Smooth muscle cell of the brain vasculature (primary cell): ENCODE results near the gene PTPRG.
A peak's percentile ranks its signal among the peaks of the same experiment; 100 is the strongest.

ENCODE experiments used
- DNase-seq: peaks from one replicate; pipeline ENCODE4 v3.0.0-alpha.2; 2012; ENCODE audit warnings: low read depth, low spot score

The PTPRG gene

GRCh38 chr3:61562721-61563312, 1.4 kb downstream of the PTPRG start:
- DNase-seq, result no peak

DNA sequence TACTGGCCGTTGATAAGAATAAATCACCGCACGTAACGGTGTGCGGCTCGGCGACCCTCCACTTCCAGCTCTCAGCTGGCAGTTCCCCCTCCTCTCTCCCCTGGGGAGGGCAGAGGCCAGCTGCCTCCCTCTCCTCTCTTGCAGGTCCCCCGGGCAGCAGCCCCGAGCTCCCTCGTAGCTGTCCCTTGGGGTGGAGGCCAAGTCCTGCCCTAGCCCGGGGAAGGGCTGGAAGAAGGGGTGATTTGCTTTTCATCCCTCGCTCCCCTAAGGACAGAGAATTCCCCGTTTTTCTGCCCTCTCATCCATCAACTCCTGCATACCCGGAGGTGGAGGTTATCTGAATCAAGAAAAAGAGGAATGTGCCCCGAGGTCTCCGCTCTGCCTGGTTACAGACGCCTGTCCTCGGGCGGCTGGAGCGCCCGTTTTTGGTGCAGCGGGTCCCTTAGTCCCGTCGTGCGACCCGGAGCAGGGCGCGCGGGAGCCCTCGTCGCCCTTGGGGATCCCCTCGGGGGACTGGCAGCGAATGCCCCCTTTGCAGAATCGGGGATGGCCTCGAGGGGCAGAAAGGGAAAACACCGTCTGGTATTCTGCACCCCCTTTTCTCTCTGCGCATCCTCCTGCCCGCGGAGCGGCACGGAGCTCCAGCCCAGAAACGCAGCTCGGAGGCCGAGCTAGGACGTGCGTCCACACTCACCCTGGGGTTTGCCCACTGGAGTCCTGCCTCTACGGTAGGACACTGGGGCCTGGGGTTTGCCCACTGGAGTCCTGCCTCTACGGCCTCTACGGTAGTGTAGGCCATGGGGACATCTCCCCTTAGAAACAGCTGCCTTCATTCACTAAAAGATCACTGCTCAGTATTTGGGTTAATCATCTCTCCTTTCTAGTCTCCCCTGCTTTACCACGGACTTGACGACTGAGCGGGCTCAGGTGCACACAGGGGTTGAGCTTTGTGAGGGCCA, 2.2 kb downstream of the PTPRG start:
- DNase-seq, result no peak

- DNase-seq, result no peak
Measured at GRCh38 chr3:61564395-61565059, 3.2 kb downstream of the PTPRG start.

DNA sequence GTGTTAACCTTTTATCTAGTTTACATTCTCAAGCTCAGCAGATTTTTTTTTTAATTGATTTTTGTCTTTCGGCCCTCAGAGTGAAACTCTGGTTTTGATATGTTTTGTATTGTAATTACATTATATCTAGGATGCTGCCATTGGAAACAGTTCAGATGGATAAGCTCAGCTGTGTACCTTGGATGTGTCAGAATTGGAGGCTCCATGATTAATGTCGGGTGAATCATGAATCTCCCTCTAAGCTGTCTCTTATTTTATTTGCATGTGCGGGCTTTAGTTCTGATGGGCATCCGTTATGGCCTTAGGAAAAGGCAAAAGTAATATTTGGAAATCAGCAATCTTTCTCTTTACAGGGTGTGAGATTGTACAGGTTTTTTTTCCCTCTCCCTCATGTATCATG, 4.2 kb downstream of the PTPRG start:
- DNase-seq, result no peak

DNA sequence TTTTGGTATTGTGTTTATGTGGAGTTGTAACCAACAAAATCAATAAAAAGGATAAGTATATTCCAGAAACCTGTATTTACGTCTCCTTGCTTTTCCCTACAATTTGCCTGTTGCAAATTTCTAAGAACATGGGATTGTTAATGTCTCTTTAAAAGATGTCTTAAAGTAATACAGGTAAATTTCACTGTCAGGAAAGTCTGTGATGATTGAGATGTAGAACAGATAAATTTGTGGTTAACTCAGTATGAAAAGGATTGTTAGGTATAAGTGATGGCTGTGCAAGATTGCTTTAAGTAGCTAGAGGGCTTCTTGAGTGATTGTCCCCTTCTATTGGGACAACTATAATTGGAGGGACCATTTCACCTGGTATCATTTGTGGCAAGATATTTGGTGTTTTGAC, 6.8 kb downstream of the PTPRG start:
- no peak for DNase-seq

DNA sequence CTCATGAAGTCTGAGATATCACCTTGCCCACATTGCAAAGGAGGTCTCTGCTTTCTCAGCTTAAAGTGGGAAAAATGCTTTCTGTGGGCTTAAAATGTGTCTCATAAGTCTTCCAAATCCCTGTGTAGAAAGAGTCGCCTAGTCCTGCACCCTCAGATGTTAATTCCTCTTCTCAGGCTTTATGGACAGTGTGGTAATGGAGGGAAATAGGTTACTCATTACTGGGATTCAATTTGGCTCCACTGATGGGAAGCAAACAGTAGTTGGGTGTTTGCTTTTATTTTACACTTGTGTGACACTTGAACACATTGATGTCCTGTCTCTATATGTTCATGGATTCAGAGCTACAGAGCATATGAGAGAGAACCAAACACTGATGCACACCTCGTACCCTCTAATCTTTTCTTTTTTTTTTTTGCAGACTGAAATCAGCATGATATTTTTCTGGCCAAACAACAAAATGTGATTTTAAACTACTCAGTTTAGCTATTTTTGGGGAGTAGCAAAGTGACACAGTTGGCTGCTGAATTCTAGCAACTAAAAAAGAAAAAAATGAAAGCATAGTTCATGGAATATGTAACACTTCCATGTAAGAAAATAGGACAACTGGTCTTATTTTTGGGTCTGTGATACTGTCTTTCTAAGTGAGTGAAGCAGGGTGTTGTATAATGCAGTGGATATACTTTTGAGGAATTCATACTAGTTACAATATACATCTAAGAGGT, 8.6 kb downstream of the PTPRG start:
- no peak for DNase-seq

DNA sequence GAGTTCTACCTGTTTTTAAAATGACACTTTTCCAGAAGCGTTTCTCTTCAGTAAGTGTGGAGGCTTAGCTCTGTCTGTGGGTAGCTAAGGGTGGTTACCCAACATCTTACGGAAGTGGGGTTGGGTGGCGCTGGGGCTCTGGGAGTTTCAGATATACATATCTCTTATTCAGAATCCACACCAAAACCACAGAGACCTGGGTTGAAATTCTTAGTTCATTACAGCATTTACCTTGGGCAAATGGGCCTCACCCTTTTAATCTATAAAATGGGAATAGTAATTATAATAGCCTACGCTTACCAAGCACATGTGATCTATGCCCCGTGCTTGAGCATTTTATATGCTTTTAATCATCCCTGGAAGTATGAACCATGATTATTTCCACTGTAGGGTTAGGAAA, 9.4 kb downstream of the PTPRG start:
- no peak for DNase-seq

DNA sequence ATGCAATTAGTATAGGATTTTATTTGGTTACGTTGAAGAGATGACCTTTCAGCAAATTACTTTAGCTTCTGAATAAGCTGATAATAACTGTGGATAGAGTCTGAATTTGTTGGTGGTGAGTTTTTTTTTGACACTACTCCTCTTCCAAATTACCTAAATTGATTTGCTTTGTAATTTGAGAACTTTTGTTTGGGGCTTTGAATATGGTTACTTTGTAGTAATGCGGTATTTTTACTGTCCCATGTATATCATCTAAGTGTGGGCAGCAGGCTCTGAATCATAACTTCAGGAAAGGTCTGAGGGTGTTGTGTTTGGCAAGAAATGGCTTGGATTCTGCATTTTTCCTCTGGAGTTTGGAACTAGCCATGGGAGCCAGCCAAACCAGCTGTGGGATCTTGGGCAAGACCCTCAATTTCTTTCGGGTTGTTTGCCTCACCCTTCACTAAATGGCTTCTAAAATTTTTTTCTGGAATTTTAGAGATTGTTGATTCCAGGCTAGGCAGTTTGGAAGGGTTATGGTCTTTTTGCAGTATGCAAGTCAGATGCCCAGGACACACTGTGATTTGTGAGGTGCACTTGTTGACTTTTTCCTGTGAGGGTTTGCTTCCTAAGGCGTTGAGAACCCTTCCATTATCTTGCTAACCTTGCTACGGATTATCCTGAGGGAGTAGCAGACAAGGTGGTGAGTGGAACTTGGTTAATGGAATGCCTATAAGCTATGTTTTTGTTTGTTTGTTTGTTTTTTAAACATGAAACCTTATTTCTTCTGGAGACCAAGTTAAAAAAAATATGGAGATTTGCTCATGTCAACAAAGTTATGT, 10.4 kb downstream of the PTPRG start:
- DNase-seq, result no peak

DNA sequence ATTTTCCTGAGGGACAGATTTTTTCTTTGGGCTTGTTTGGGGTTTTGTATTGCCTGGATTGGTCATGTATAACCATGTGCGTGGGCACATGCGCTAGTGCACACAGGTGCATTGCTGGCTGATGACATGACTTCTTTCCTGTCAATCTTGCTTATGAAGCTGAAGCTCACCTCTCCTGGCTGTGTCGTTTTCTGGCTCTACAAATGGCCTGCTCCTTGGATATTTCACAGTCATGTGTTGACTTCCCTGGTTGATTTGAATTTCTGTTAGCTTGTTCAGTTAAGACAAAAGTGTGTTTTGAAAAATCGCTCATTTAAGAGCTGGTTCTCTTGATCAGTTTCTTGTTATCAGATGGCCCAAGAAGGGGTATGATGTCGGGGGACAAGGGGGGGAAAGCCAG, 11.5 kb downstream of the PTPRG start:
- DNase-seq, result no peak

- no peak for DNase-seq
Measured at GRCh38 chr3:61573441-61573840, 12.1 kb downstream of the PTPRG start.

- DNase-seq, result peak; percentile 73
Measured at GRCh38 chr3:61574854-61575253, 13.5 kb downstream of the PTPRG start.

DNA sequence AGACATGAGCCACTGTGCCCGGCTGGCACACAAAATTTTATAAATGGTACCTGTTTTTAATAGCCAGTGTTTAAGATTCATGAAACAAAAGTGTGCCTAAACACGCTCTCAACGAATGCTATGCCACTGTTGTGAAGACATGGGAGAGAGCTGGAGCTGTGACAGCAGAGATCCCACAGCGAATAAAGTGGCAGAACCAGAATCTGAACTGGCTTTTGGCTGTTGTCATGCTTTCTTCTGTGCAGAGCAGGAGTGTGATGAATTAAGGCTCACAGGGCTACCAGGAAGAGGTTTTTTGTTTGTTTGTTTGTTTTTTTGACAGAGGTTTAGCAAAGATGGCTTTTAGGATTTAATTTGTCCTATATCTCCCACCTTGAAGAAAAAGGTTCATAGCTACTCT, 14.5 kb downstream of the PTPRG start:
- DNase-seq, result no peak

- DNase-seq, result no peak
Measured at GRCh38 chr3:61577760-61578159, 16.4 kb downstream of the PTPRG start.

- no peak for DNase-seq
Measured at GRCh38 chr3:61578667-61579367, 17.4 kb downstream of the PTPRG start.

DNA sequence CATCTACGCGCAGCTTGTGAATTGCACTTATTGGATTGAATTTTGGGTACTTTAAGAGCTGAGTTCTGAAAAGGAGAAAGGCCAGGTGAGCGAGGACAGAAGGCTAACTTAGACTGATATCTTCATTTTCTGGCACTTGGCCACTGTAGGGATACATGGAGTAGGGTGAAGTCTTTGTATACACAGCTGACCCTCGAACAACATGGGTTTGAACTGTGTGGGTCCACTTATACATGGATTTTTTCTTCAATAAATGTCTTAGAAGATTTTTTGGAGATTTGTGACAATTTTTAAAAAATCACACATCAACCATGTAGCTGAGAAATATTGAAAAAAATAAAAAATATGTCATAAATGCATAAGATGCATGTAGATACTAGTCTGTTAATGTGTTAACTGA, 18.3 kb downstream of the PTPRG start:
- DNase-seq, result no peak

- no peak for DNase-seq
Measured at GRCh38 chr3:61580982-61581643, 19.7 kb downstream of the PTPRG start.

DNA sequence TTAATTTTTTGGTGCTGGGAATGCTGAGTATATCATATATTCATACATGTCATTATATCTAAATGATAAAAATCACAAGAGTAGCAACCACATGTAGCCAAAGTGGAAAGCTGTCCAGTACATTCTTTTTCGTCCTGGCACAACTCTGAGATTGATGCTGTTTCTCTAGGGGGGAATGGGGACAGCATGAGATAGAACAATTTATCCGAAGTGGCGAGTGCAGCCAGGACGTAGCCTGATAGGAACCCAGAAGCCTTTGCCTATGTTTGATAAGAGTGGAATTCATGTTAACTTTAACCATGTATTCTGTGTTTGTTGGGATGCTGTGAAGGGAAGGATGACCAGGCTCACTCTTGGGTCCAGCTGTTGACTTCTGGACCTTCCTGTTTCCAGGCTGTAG, 20.9 kb downstream of the PTPRG start:
- DNase-seq, result no peak

DNA sequence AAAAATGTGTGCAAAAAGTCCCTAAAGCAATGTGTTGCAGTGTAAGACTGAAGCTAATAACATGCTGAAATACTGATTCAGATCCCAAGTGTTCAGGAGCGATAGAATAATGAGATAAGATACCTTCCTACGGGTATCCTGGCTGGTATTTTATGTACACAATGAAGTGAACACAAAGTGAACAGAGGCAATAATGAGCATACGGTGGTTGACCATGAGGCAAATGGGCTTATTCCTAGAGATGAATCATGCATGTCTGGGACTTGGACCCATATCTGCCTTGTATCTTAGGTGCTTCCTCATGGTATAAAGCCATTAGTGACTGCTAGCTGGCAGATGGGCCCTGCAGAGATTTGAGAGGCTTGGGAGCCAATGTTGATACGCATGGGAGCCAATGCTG, 21.5 kb downstream of the PTPRG start:
- no peak for DNase-seq

DNA sequence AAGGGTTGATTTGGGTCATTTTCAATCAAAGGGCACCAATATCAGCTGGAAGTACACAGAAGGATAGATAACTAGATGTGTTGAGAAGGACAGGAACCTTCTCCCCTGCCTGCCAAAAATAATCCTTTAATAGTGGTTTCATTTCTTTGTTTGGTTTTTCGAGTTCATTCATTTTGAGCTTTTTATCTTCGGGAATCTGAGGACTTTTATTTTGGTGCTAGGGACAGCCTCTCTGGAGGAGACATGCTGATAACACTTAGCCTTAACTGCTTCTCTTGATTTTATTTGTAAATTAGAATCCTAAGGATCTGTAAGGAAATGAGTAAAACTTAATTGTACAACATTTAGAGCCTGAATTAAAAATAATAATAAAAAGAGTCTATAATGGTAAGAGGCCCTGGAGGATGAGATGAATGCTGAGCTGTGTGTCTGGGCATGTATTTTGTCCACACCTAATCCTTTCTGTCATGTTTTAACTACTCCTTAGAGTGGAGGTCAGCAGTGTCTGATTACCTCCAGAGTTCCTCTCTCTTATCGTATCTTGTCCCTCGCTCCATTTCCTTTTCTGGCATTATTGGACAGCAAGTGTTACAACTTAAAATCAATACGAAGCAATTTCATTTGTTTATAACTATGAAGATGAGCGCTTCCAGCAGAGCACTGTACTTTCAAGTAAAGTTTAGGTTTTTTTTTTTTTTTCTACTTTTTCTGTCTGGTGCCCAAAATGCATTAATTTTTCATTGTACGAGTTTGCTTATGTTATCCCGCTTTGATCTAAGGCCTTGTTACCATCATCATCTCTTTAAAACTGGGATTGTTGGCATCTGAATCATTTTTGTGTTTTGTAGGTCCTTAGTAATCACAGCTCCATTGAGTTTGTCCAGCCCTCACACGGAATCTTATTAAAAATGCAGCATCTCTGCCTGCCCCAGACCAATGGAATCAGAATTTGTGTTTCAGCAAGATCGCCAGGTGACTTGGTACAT, 22.8 kb downstream of the PTPRG start:
- no peak for DNase-seq
